ENCODE data around the gene PTTG1IP2. TPM values are rescaled to one million over a fixed set of nuclear protein-coding genes. Genes with fewer than 3 reads are reported as not detected.

Gene PTTG1IP2
- total and polyA plus RNA-seq, 9 of the 15 experiments (the other 6 are each of a cell fraction or from before 2014, with no cell fraction given) = not detected

DNA sequence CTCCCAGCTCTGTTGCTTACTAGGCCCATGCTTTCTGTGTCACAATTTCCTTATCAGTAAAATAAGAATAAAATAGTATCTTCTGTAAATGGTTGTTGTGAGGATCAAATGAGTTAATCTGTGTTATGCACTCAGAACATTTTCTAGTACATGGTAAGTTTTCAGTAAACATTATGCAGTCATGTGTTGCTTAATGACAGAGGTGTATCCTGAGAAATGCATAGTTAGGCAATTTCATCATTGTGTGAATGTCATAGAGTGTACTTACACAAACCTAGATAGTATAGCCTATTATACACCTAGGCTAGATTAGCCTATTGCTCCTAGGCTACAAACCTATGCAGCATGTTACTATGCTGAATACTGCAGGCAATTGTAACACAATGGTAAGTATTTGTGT lies 4.4 kb downstream of the PTTG1IP2 start:
- H3K27ac ChIP-seq (ENCODE audit: extremely low read depth, low read depth, low read length) = no peak overlapping the region
- H2AFZ ChIP-seq (ENCODE audit: low read depth, low read length) = no peak overlapping the region
- H3K27me3 ChIP-seq (ENCODE audit: control insufficient read depth in 2 of 2, insufficient read depth in 2 of 2, low read length in 2 of 2) = no peaks in the 10 kb centered on the region
- ChIA-PET POLR2A (no interaction called here), CTCF (ENCODE audit: low intra/inter-chr PET ratio) (no interaction called here)
- no peak overlapping the region for H3K4me2 ChIP-seq (ENCODE audit: insufficient read depth, low read length)
- DNase-seq (ENCODE audit: extremely low read depth in 1 of 4, low spot score in 3 of 4) (no peak), ATAC-seq (no peak), FAIRE-seq (no peak)
- no peaks in the 10 kb centered on the region for H4K20me1 ChIP-seq (replicated peaks; ENCODE audit: control insufficient read depth, insufficient read depth, low read length)
- no peaks in the 10 kb centered on the region for H3K36me3 ChIP-seq (ENCODE audit: control insufficient read depth, insufficient read depth, low read length)
- intact Hi-C loops (cut with micrococcal nuclease) (no loop called here), in situ Hi-C loops (cut with MboI) (no loop called here)
- no peaks in the 10 kb centered on the region for H3K9me1 ChIP-seq (ENCODE audit: control insufficient read depth, insufficient read depth, low read length)
- no peak overlapping the region for H3K4me3 ChIP-seq
- no peaks in the 10 kb centered on the region for H3K79me2 ChIP-seq (ENCODE audit: control insufficient read depth, insufficient read depth, low read length)
- H3K9ac ChIP-seq (ENCODE audit: insufficient read depth in 1 of 2, low read depth in 2 of 2, low read length in 2 of 2) = no peak overlapping the region
- no TSS peak for BruUV-seq (replicated peaks)
- TF ChIP-seq E4F1 (CRISPR knock-in tag; IDR thresholded peaks at IDR 0.05; ENCODE audit: borderline replicate concordance) = no peak
- TF ChIP-seq SREBF1 (IDR thresholded peaks at IDR 0.05; ENCODE audit: borderline replicate concordance, low read depth, low read length) = no peak
- TF ChIP-seq TARDBP (IDR thresholded peaks at IDR 0.05) = no peak
- TF ChIP-seq RB1 (IDR thresholded peaks at IDR 0.05; ENCODE audit: low read depth) = no peak
- no peak for TF ChIP-seq TAL1 (IDR thresholded peaks at IDR 0.05)
- TF ChIP-seq MTA1 (IDR thresholded peaks at IDR 0.05; ENCODE audit: borderline replicate concordance) = no peak
- no peak for TF ChIP-seq ZC3H11A (IDR thresholded peaks at IDR 0.05; ENCODE audit: low read depth, low read length)
- no peak for TF ChIP-seq ZNF143 (CRISPR knock-in tag; IDR thresholded peaks at IDR 0.05)
- TF ChIP-seq MXI1 (IDR thresholded peaks at IDR 0.05; ENCODE audit: low read depth, low read length) = no peak
- TF ChIP-seq ZNF707 (CRISPR knock-in tag; conservative IDR thresholded peaks at IDR 0.05) = no peak
- no peak for TF ChIP-seq ZKSCAN1 (IDR thresholded peaks at IDR 0.05; ENCODE audit: low read depth, low read length)
- no peaks in the 10 kb centered on the region for H3K4me1 ChIP-seq (replicated peaks in 1 of 2; ENCODE audit: control insufficient read depth in 2 of 2, insufficient read depth in 2 of 2, low read length in 2 of 2)
- H3K9me3 ChIP-seq (replicated peaks; ENCODE audit: control insufficient read depth, insufficient read depth, low read depth, low read length) = no peaks in the 10 kb centered on the region
